Spleen (tissue), 7 donors: Measurements from ENCODE around the gene TBC1D9.

Source experiments
- CTCF ChIP-seq, 11 experiments: fragments of 200-600 bp in 7 of 11; fragments of 450-650 bp in 4 of 11; sonication (generic) in 4 of 11; IDR thresholded peaks in 8 of 11; conservative IDR thresholded peaks in 3 of 11; 1 replicate in 7 of 11; 2 replicates in 4 of 11; pipeline versions ENCODE4 v1.4.0 to v1.8.0; 2016 to 2021; ENCODE audit warnings: antibody characterized with exemption in 11 of 11, inconsistent platforms in 4 of 11, mild to moderate bottlenecking in 1 of 11
- POLR2A ChIP-seq, 3 donors: fragments of 450-650 bp; IDR thresholded peaks; one replicate each; pipeline ENCODE4 v1.5.1; 2017; ENCODE audit warnings: antibody characterized with exemption in 3 of 3, mild to moderate bottlenecking in 1 of 3
- POLR2AphosphoS5 ChIP-seq, 3 donors: sonication (generic); formaldehyde crosslinking; IDR thresholded peaks; one replicate each; pipeline ENCODE4 v1.5.1; 2017; ENCODE audit warnings: antibody characterized with exemption in 3 of 3
- donor health status: DM: no; HTN: no; CAD: no; lungs with moderate emphysema.
- donor health status: DM: no; HTN: no; CAD: no.
- donor health status: DM: no; HTN: no; CAD: no.

- TF ChIP-seq POLR2A (IDR thresholded peaks at IDR 0.05) (no peak), CTCF (IDR thresholded peaks at IDR 0.05 in 8 of 11, conservative IDR thresholded peaks at IDR 0.05 in 3 of 11) (no peak), POLR2AphosphoS5 (IDR thresholded peaks at IDR 0.05) (no peak)
Observed at GRCh38 chr4:140626661-140627376, 129.4 kb downstream of the TBC1D9 start.
